ENCODE data around the gene SLC37A3.

DNA sequence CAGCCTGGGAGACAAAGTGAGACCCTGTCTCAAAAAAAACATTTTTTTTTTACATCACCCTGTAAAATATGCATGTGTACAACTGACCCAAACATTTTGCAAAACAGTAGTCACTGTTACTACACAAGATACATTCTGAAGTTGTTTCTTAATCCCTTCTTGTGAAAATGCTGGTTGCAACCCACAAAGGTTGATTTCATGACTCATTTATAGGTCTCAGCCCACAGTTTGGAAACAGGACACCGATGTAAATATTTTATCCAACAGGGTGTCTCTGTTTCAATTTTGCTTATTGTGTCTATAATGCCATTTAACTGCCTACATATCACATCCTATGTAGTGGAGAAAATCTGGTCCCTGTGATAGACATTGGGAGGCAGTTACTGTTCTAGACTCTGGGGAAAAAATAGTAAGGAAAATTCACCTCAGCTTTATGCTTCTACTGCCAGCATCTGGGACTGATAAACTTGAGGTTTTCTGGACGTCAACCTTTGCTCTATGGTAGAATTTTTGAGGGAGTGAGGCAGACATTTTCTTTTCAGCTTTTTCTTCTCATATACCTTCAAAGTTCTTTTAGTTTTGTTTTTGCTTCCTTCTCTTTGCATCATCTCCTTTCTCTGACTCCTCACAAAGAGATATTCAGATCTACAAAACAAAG lies 4.0 kb upstream of the SLC37A3 start:
- TF ChIP-seq, protein P1, sequence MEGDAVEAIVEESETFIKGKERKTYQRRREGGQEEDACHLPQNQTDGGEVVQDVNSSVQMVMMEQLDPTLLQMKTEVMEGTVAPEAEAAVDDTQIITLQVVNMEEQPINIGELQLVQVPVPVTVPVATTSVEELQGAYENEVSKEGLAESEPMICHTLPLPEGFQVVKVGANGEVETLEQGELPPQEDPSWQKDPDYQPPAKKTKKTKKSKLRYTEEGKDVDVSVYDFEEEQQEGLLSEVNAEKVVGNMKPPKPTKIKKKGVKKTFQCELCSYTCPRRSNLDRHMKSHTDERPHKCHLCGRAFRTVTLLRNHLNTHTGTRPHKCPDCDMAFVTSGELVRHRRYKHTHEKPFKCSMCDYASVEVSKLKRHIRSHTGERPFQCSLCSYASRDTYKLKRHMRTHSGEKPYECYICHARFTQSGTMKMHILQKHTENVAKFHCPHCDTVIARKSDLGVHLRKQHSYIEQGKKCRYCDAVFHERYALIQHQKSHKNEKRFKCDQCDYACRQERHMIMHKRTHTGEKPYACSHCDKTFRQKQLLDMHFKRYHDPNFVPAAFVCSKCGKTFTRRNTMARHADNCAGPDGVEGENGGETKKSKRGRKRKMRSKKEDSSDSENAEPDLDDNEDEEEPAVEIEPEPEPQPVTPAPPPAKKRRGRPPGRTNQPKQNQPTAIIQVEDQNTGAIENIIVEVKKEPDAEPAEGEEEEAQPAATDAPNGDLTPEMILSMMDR (IDR thresholded peaks at IDR 0.05), result no peak
- TF ChIP-seq POLR2A (IDR thresholded peaks at IDR 0.05), result no peak

All from heart left ventricle (tissue), 13 donors.